Caco-2 (cell line): ENCODE measurements around the gene TAF1B. TPM values are rescaled to one million over a fixed set of nuclear protein-coding genes. Genes with fewer than 3 reads are reported as not detected.

Experiments used
- BruUV-seq: library from RNA; stranded (reverse); fragments of 400-500 nt; replicated peaks from 2 replicates; lab custom pipeline; 2021; lab: Mats Ljungman, UMichigan
- CTCF ChIA-PET: fragments of 300-600 bp; sonication (Branson Sonifier 250); formaldehyde crosslinking; loops from one replicate; lab custom pipeline; 2022; ENCODE audit warnings: antibody characterized with exemption; lab: Charles Lee
- POLR2A ChIA-PET: fragments of 300-600 bp; sonication (Branson Sonifier 250); formaldehyde crosslinking; loops from one replicate; lab custom pipeline; 2022; ENCODE audit warnings: antibody characterized with exemption; lab: Charles Lee
- DNase-seq, 2 experiments: peaks; one replicate each; pipeline versions ENCODE4 v3.0.0 to v3.0.0-alpha.2; 2020 to 2022
- H3K27me3 ChIP-seq: replicated peaks from 2 replicates; pipeline ENCODE4 v1.6.0; 2011; ENCODE audit warnings: low read length; ENCODE audit not compliant: control insufficient read depth, insufficient read depth
- H3K36me3 ChIP-seq: 2 replicates; pipeline ENCODE4 v1.5.1; 2011; ENCODE audit warnings: low read length; ENCODE audit not compliant: control insufficient read depth, insufficient read depth
- H3K4me1 ChIP-seq: fragments of 250-450 bp; sonication (Bioruptor Pico); 2 replicates; pipeline ENCODE4 v1.5.1; 2020; ENCODE audit warnings: mild to moderate bottlenecking
- H3K4me3 ChIP-seq: 2 replicates; pipeline ENCODE4 v1.5.1; 2011; ENCODE audit warnings: low read depth, mild to moderate bottlenecking, control low read depth, low read length
- H3K9me3 ChIP-seq: fragments of 250-450 bp; sonication (Bioruptor Pico); 2 replicates; pipeline ENCODE4 v1.5.1; 2020; ENCODE audit warnings: mild to moderate bottlenecking, moderate library complexity
- H3K27ac Mint-ChIP-seq: one replicate; pipeline ENCODE4 v1.8.0; 2022; ENCODE audit warnings: mixed read lengths; ENCODE audit not compliant: unreplicated experiment
- H3K27me3 Mint-ChIP-seq: one replicate; pipeline ENCODE4 v1.8.0; 2022; ENCODE audit warnings: mixed read lengths; ENCODE audit not compliant: insufficient read depth, unreplicated experiment
- H3K36me3 Mint-ChIP-seq: one replicate; pipeline ENCODE4 v1.8.0; 2022; ENCODE audit warnings: mild to moderate bottlenecking, mixed read lengths; ENCODE audit not compliant: insufficient read depth, unreplicated experiment
- H3K4me1 Mint-ChIP-seq: one replicate; pipeline ENCODE4 v1.8.0; 2022; ENCODE audit warnings: low read depth, mixed read lengths; ENCODE audit not compliant: unreplicated experiment
- H3K4me3 Mint-ChIP-seq: one replicate; pipeline ENCODE4 v1.8.0; 2022; ENCODE audit warnings: mild to moderate bottlenecking, moderate library complexity, mixed read lengths; ENCODE audit not compliant: unreplicated experiment
- H3K9me3 Mint-ChIP-seq: one replicate; pipeline ENCODE4 v1.8.0; 2022; ENCODE audit warnings: mixed read lengths; ENCODE audit not compliant: unreplicated experiment
- intact Hi-C: fragments of 100-400 bp; cut with micrococcal nuclease; formaldehyde crosslinking; loops from one replicate; pipeline ENCODE4 v1.10.0; 2022; ENCODE audit not compliant: unreplicated experiment
- total RNA-seq: library from RNA; stranded (reverse); gene quantifications from 2 replicates; pipeline ENCODE4 v1.2.3, GENCODE V29; 2022
- TF ChIP-seq, protein P1 (sequence below), 2 experiments: fragments of 200-600 bp in 1 of 2; IDR thresholded peaks; 1 replicate in 1 of 2; 2 replicates in 1 of 2; pipeline versions ENCODE4 v1.5.1 to v1.8.0; 2011 to 2022; ENCODE audit warnings: antibody characterized with exemption in 1 of 2, control low read depth in 1 of 2, inconsistent platforms in 1 of 2, low read depth in 1 of 2, low read length in 1 of 2, mild to moderate bottlenecking in 1 of 2, moderate library complexity in 1 of 2; ENCODE audit not compliant: insufficient read depth in 1 of 2, severe bottlenecking in 1 of 2, unreplicated experiment in 1 of 2

Gene TAF1B
- total RNA-seq, 1 experiment from 2014 or later = 24.8 TPM

DNA sequence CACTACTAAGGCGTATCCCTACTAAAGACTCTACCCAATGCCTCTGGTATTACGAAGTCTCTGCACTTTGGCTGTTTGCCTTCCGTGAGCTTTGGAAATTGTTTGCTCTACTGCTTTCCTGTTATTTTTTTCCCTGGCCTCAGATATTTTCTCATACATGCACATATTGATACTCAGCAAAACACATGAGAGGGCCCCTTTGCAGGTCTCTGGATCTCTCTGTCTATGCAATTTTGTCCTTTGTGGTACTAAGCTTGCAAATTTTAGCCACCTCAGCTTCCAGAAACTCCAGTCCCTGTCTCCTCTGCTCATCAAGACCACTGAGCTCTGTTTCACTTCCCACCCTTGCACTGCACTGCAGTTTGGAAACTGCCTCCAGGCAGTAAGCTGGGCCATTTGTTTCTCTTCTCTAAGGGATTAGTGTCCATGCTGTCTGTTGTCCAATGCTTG is 46.6 kb downstream of the TAF1B start:
- Histone ChIP-seq H3K4me3 (no peak overlapping the region), H3K36me3 (no peaks in the 10 kb centered on the region), H3K27me3 (no peaks in the 10 kb centered on the region), H3K4me1 (no peaks in the 10 kb centered on the region), H3K9me3 (peaks cover 7% of the 10 kb centered on the region)
- H3K36me3 Mint-ChIP-seq = peaks cover 28% of the 10 kb centered on the region
- H3K9me3 Mint-ChIP-seq = peaks cover 18% of the 10 kb centered on the region
- ChIA-PET CTCF (no interaction called here), POLR2A (no interaction called here)
- TF ChIP-seq, protein P1, sequence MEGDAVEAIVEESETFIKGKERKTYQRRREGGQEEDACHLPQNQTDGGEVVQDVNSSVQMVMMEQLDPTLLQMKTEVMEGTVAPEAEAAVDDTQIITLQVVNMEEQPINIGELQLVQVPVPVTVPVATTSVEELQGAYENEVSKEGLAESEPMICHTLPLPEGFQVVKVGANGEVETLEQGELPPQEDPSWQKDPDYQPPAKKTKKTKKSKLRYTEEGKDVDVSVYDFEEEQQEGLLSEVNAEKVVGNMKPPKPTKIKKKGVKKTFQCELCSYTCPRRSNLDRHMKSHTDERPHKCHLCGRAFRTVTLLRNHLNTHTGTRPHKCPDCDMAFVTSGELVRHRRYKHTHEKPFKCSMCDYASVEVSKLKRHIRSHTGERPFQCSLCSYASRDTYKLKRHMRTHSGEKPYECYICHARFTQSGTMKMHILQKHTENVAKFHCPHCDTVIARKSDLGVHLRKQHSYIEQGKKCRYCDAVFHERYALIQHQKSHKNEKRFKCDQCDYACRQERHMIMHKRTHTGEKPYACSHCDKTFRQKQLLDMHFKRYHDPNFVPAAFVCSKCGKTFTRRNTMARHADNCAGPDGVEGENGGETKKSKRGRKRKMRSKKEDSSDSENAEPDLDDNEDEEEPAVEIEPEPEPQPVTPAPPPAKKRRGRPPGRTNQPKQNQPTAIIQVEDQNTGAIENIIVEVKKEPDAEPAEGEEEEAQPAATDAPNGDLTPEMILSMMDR (IDR thresholded peaks at IDR 0.05; ENCODE audit: insufficient read depth in 1 of 2, low read depth in 1 of 2, low read length in 1 of 2, severe bottlenecking in 1 of 2, unreplicated experiment in 1 of 2) = no peak
- DNase-seq = no peak
- H3K4me3 Mint-ChIP-seq = no peak overlapping the region
- H3K4me1 Mint-ChIP-seq = peaks cover 12% of the 10 kb centered on the region
- no TSS peak for BruUV-seq
- intact Hi-C loops = no loop called here
- no peak overlapping the region for H3K27ac Mint-ChIP-seq
- H3K27me3 Mint-ChIP-seq = no peaks in the 10 kb centered on the region

DNA sequence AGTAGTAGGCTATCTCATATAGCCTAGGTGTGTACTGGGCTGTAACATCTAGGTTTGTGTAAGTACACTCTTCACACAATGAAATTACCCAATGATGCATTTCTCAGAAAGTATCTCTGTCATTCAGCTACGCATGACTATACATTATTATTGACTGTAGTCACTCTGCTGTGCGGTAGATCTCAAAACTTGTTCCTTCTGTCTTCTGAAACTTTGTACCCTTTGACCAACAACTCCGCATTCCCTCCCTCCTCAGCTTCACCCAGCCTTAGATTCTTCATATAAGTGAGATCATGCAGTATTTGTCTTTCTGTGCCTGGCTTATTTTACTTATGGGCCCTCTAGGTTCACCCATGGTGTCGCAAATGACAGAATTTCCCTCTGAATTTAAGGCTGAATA is 49.0 kb downstream of the TAF1B start:
- BruUV-seq = no TSS peak
- Histone ChIP-seq H3K9me3 (peaks cover 4% of the 10 kb centered on the region), H3K36me3 (no peaks in the 10 kb centered on the region), H3K4me3 (no peak overlapping the region), H3K4me1 (no peaks in the 10 kb centered on the region), H3K27me3 (no peaks in the 10 kb centered on the region)
- Mint-ChIP-seq H3K27ac (no peak overlapping the region), H3K36me3 (peaks cover 18% of the 10 kb centered on the region), H3K4me1 (peaks cover 12% of the 10 kb centered on the region), H3K9me3 (peaks cover 13% of the 10 kb centered on the region), H3K4me3 (no peak overlapping the region), H3K27me3 (no peaks in the 10 kb centered on the region)
- intact Hi-C loops = no loop called here
- ChIA-PET POLR2A (no interaction called here), CTCF (no interaction called here)
- no peak for DNase-seq
- TF ChIP-seq, protein P1 (IDR thresholded peaks at IDR 0.05; ENCODE audit: insufficient read depth in 1 of 2, low read depth in 1 of 2, low read length in 1 of 2, severe bottlenecking in 1 of 2, unreplicated experiment in 1 of 2) = no peak

DNA sequence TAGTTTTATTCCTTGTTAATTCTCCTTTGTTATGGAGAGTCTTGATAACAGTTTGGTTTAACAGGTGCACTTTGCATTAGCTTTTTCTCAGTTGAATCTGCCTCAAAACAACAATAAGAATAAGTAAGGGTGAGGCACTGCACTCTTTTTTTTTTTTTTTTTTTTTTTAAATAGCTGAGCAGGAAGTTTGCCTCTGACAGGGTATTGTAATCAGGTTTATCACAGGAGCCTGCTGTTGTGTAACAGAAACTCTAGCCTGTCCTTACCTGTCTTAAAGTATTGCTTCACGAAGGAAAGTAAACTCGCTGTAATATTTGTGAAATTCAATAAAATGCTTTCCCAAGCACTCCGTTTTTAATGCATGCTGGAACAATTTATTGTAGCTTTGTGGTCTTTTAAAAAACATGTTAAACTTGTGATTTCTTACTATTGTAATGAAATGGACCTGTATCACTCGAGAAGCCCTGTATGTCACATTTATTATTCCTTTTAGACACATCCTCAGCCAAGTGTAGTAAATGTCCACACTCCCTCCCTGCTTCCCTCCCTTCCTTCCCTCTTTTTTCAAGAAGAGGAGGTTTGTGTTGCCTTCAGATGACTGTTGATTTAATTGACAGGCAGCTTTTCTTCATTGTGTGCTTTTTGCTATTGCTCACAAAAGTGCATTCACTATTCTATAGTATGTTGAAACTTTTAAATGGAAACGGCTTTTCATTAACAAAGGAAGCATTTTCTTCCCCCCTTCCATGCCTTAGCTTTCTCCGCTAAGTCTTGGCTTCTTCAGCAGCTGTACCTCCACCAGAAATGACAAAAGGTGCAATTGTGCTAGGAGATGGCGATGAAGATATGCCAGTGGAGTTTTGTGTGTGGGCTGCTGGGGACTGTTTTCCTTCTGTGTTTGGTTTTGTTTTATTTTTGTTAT is 52.7 kb downstream of the TAF1B start:
- Mint-ChIP-seq H3K4me1 (peaks cover 6% of the 10 kb centered on the region), H3K36me3 (peaks cover 7% of the 10 kb centered on the region), H3K27ac (no peak overlapping the region), H3K9me3 (no peaks in the 10 kb centered on the region), H3K27me3 (no peaks in the 10 kb centered on the region), H3K4me3 (no peak overlapping the region)
- Histone ChIP-seq H3K27me3 (no peaks in the 10 kb centered on the region), H3K9me3 (no peaks in the 10 kb centered on the region), H3K4me3 (no peak overlapping the region), H3K36me3 (no peaks in the 10 kb centered on the region), H3K4me1 (no peaks in the 10 kb centered on the region)
- TF ChIP-seq, protein P1 (IDR thresholded peaks at IDR 0.05; ENCODE audit: insufficient read depth in 1 of 2, low read depth in 1 of 2, low read length in 1 of 2, severe bottlenecking in 1 of 2, unreplicated experiment in 1 of 2) = no peak
- ChIA-PET CTCF (interaction anchor here (0.6 kb wide), 2 partner anchors 56 to 152 kb away, joined by 3 read pairs; no protein-coding TSS in a partner anchor), POLR2A (interaction anchor here (1.0 kb wide), 1 partner anchor 53 kb away, joined by 4 read pairs; the partner anchor contains the start of gene TAF1B)
- no TSS peak for BruUV-seq
- DNase-seq = peak in 1 of 2 experiments; percentile 26
- intact Hi-C loops = no loop called here
